Measurements from ENCODE around the gene REM2. TPM values are rescaled to one million over a fixed set of nuclear protein-coding genes. Genes with fewer than 3 reads are reported as not detected.
"Not testable (repeated sequence)": the region's sequence is repeated elsewhere in the genome, so short reads cannot be mapped to it uniquely, and the experiment has no call there.

Gene REM2
- total and polyA plus RNA-seq, 2 donors: 0.16 to 0.38 TPM

DNA sequence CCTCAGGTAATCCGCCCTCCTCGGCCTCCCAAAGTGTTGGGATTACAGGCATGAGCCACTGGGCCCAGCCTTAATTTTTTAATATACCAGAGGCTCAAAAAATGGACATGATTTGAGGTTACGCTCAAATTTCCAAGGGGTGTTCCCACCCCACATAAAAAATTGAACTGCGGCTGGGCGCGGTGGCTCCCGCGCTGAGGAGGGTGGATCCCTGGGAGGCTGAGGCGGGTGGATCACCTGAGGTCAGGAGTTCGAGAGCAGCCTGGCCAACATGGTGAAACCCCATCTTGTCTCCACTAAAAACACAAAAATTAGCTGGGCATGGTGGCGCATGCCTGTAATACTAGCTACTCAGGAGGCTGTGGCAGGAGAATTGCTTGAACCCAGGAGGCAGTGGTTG, 28.7 kb upstream of the REM2 start:
- 97% methylated on average over 11 of the region's 11 CpGs for WGBS

DNA sequence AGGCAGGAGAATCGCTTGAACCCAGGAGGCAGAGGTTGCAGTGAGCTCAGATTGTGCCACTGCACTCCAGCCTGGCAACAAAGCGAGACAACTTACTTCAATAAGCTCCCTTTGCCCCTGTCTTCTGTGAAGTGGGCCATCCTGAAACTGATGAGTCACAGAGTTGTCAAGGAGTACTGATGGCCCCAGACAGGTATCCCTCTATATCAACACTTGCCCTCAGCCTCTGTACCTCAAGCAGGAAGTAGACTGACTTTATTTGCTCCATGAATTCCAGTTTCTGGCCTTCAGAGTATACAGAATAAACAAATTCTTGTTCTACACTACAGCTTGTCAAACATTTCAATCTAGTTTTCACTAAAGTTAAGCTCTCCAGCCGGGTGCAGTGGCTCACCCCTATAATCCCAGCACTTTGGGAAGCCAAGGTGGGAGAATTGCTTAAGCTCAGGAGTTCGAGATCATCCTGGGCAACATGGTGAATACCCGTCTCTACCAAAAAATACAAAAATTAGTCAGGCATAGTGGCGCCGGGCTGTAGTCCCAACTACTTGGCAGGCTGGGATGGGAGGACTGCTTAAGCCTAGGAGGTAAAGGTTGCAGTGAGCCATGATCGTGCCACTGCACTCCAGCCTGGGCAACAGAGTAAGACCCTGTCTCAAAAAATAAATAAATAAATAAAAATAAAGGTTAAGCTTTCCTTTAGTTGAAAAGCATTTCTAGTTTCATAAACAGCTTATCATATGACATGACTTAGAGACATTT, 27.9 kb upstream of the REM2 start:
- Histone ChIP-seq H3K4me3 (ENCODE audit: low read depth, low read length) (no peak overlapping the region), H3K36me3 (ENCODE audit: insufficient read depth) (no peaks in the 10 kb centered on the region), H3K4me1 (ENCODE audit: insufficient read depth) (no peaks in the 10 kb centered on the region), H3K27ac (ENCODE audit: low read depth) (no peak overlapping the region)
- 87% methylated on average over 8 of the region's 8 CpGs for WGBS
- no peak for DNase-seq (ENCODE audit: extremely low spot score)

More for the DNA sequence above, 28.7 kb upstream of the REM2 start:
- not testable (repeated sequence) for H3K4me1 ChIP-seq (ENCODE audit: insufficient read depth); H3K36me3 ChIP-seq (ENCODE audit: insufficient read depth); DNase-seq (ENCODE audit: extremely low spot score); H3K27ac ChIP-seq (ENCODE audit: low read depth); H3K4me3 ChIP-seq (ENCODE audit: low read depth, low read length)

DNA sequence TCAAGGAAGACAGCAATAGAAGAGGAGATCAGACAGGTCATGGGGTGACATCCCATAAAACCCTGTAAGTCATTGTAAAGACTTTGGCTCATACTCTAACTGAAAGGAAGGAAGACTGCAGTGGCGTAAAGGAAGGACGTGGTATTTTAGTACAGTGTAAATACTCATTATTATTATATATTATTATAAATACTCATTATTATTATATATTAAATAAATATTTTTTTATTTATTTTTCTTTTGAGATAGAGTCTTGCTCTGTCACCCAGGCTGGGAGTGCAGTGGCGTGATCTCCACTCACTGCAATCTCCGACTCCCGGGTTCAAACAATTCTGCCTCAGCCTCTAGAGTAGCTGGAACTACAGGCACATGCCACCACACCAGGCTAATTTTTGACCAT, 26.6 kb upstream of the REM2 start:
- Histone ChIP-seq H3K27ac (ENCODE audit: low read depth) (no peak overlapping the region), H3K4me1 (ENCODE audit: insufficient read depth) (no peaks in the 10 kb centered on the region), H3K36me3 (ENCODE audit: insufficient read depth) (no peaks in the 10 kb centered on the region), H3K4me3 (ENCODE audit: low read depth, low read length) (no peak overlapping the region)
- WGBS: 95% methylated on average over 5 of the region's 5 CpGs
- DNase-seq (ENCODE audit: extremely low spot score): no peak

DNA sequence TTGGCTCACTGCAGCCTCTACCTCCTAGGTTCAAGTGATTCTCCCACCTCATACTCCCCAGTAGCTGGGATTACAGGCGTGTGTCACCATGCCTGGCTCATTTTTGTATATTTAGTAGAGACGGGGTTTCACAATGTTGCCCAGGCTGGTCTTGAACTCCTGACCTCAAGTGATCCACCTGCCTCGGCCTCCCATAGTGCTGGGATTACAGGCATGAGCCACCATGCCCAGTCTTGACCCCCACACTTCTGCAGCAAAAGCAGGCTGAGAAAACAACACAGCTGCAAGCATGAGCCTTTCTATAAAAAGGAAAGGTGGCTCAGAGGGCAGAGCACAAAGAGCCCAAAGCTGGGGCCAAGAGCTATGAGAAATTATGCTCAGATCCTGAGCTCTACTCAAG, 22.6 kb upstream of the REM2 start:
- not testable (repeated sequence) for H3K4me1 ChIP-seq (ENCODE audit: insufficient read depth); H3K27ac ChIP-seq (ENCODE audit: low read depth); H3K4me3 ChIP-seq (ENCODE audit: low read depth, low read length); H3K36me3 ChIP-seq (ENCODE audit: insufficient read depth); DNase-seq (ENCODE audit: extremely low spot score)
- 83% methylated on average over 3 of the region's 3 CpGs for WGBS

DNA sequence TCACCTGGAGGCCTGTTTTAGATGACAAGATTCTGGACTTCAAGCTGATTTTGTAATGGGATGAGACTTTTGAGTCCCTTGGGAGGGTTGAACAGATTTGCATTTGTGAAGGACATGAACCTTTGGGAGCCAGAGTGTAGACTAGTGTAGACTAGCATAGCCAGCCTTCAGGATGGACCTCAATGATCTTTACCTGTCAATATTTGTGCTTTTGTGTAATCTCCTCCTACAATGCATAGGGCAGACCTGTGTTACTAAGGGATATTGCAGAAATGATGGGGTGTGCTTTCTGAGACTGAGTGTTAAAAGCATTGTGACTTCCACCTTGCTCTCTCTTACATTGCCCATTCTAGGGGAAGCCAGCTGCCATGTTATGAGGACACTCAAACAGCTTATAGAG, 21.4 kb upstream of the REM2 start:
- DNase-seq (ENCODE audit: extremely low spot score): no peak
- Histone ChIP-seq H3K4me1 (ENCODE audit: insufficient read depth) (no peaks in the 10 kb centered on the region), H3K27ac (ENCODE audit: low read depth) (no peak overlapping the region), H3K4me3 (ENCODE audit: low read depth, low read length) (no peak overlapping the region), H3K36me3 (ENCODE audit: insufficient read depth) (no peaks in the 10 kb centered on the region)

DNA sequence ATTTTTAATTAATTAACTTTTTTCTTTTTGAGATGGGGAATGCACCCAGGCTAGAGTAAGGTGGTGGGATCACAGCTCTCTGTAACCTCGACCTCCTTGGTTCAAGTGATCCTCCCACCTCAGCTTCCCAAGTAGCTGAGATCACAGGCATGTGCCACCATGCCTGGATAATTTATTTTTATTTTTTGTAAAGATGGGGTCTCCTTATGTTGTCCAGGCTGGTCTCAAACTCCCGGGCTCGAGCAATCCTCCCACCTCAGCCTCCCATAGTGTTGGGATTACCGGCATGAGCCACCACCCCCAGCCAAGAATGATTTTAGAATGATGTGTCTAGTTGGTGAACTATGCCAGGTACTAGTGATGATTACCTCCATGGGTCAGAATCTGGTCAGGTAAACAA, 18.0 kb upstream of the REM2 start:
- Histone ChIP-seq H3K4me1 (ENCODE audit: insufficient read depth) (no peaks in the 10 kb centered on the region), H3K36me3 (ENCODE audit: insufficient read depth) (no peaks in the 10 kb centered on the region), H3K4me3 (ENCODE audit: low read depth, low read length) (no peak overlapping the region), H3K27ac (ENCODE audit: low read depth) (no peak overlapping the region)
- DNase-seq (ENCODE audit: extremely low spot score): no peak
- 93% methylated on average over 4 of the region's 4 CpGs for WGBS

DNA sequence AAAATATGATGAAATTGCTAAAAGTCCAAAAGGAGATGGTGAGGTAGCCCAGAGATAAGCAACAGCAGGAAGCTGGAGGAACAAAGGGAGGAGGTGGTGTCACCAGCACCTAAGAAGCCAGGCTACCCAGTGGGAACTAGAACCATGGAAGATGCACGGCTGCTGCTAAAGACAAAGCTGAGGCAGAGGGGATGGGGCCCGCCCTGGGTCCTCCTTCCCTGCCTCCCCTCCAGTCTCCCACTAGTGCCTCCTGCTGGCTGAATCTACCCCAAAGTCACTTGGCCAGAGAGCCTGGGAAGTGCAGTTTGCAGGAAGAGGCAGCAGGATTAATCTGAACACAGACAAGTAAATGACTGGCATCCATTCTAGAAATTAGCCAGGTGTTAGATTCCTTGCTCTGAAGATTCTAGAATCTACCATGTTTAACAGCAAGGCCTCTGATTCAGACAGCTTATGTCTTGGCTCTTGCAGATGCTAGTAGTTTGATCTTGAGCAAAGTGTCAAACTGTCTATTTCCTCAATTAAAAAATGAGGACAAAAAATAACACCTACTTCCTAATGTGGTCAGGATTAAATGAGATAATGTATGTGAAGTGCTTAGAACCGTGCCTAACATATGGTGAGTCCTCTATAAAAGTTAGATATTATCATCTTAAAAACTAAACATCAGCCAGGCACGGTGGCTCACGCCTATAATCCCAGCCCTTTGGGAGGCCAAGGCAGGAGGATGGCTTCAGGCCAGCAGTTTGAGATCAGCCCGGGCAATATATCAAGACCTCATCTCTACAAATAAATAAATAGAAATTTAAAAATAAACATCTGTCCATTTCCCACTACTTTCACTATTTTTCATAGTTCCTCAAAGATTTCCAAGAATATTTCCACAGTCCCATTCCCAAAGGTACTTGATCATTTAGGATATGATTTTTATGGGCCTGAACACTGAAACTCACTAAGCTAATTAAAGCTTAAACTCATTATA, 17.3 kb upstream of the REM2 start:
- DNase-seq (ENCODE audit: extremely low spot score): no peak
- no peak overlapping the region for H3K4me3 ChIP-seq (ENCODE audit: low read depth, low read length)
- H3K27ac ChIP-seq (ENCODE audit: low read depth): no peak overlapping the region
- no peaks in the 10 kb centered on the region for H3K4me1 ChIP-seq (ENCODE audit: insufficient read depth)
- 33% methylated on average over 6 of the region's 6 CpGs for WGBS
- no peaks in the 10 kb centered on the region for H3K36me3 ChIP-seq (ENCODE audit: insufficient read depth)

DNA sequence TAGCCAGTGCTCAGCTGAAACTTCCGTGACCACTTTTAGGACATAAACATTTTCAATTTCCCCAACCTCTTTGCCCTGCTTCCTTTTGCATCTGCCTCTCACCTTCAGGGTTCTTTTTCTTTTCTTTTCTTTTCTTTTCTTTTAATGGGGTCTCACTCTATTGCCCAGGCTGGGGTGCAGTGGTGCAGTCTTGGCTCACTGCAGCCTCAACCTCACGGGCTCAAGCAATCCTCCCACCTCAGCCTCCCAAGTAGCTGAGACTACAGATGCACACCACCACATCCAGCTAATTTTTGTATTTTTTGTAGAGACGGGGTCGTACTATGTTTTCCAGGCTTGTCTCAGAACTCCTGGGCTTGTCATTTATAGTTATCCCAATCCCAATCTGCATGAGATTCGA, 16.1 kb upstream of the REM2 start:
- no peak for DNase-seq (ENCODE audit: extremely low spot score)
- no peaks in the 10 kb centered on the region for H3K36me3 ChIP-seq (ENCODE audit: insufficient read depth)
- whole genome bisulfite sequencing: 94% methylated on average over 5 of the region's 5 CpGs
- no peak overlapping the region for H3K27ac ChIP-seq (ENCODE audit: low read depth)
- H3K4me1 ChIP-seq (ENCODE audit: insufficient read depth): no peaks in the 10 kb centered on the region
- no peak overlapping the region for H3K4me3 ChIP-seq (ENCODE audit: low read depth, low read length)

DNA sequence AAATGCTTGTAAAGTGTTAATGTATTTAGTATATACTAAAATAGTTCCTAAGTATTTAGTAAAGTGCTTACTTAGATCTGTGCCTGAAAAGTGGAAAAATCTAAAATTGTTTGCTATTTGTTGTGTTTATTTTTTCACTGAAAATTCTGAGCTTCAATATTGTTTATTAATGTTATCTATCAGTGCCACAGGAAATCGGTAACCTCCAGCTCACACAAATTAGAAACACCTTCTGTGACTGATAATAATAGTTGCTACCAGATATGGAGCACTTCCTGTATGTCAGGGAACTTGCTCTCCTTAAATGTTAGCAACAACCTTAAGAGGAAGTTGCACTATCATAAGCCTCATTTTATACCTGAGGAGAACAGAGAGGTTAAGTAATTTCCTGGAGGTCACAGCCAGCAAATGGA, 12.2 kb upstream of the REM2 start:
- WGBS: 3% methylated on average over 1 of the region's 1 CpG
- no peak for DNase-seq (ENCODE audit: extremely low spot score)
- peak overlapping the region; percentile 98 for H3K27ac ChIP-seq (ENCODE audit: low read depth)

DNA sequence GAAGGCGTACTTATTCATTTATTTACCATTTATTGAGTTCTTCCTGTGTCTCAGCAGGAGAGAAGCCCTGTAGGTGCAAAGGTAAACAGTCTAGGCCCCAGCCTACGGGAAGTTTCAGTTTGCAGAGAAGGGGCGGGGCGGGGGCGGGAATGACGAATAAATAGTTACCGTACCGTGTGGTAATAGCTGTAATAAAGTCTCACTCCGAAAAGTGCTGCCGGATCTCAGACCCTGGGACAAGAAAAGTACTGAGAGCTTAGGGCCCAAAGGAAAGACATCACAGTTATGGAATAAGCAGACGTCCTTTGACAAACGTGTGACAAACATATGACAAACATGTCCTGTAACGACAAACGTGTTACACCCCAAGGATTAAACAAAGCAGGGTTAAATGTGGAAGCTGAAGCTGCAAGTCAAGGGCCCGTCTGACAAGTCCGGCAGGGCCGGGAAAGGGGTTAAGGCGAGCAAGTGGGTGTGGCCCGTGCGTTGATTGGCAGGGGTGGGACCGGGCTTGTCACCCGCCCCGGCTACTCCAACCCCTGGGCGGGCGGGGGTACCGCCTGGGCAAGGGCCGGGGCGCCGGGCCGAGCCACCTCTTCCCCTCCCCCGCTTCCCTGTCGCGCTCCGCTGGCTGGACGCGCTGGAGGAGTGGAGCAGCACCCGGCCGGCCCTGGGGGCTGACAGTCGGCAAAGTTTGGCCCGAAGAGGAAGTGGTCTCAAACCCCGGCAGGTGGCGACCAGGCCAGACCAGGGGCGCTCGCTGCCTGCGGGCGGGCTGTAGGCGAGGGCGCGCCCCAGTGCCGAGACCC, 11.6 kb upstream of the REM2 start, which contains the start of gene LRP10:
TSS of gene LRP10 (plus strand) at position 517 of the 809 bp plus-strand sequence. CDS start 564 bp downstream, outside the sequence.
- peak; percentile 83 for DNase-seq (ENCODE audit: extremely low spot score)
- Histone ChIP-seq H3K27ac (ENCODE audit: low read depth) (peak within 1 kb of the TSS; percentile 98), H3K36me3 (ENCODE audit: insufficient read depth) (peaks cover 2% of the 10 kb centered on the region), H3K4me3 (ENCODE audit: low read depth, low read length) (peak within 1 kb of the TSS; percentile 93), H3K4me1 (ENCODE audit: insufficient read depth) (peaks cover 3% of the 10 kb centered on the region)
- WGBS: under 1% methylated on average over 50 of the region's 50 CpGs

More for the DNA sequence above, 12.2 kb upstream of the REM2 start:
- Histone ChIP-seq H3K4me1 (ENCODE audit: insufficient read depth) (peaks cover 3% of the 10 kb centered on the region), H3K4me3 (ENCODE audit: low read depth, low read length) (peak overlapping the region; percentile 93), H3K36me3 (ENCODE audit: insufficient read depth) (peaks cover 2% of the 10 kb centered on the region)

DNA sequence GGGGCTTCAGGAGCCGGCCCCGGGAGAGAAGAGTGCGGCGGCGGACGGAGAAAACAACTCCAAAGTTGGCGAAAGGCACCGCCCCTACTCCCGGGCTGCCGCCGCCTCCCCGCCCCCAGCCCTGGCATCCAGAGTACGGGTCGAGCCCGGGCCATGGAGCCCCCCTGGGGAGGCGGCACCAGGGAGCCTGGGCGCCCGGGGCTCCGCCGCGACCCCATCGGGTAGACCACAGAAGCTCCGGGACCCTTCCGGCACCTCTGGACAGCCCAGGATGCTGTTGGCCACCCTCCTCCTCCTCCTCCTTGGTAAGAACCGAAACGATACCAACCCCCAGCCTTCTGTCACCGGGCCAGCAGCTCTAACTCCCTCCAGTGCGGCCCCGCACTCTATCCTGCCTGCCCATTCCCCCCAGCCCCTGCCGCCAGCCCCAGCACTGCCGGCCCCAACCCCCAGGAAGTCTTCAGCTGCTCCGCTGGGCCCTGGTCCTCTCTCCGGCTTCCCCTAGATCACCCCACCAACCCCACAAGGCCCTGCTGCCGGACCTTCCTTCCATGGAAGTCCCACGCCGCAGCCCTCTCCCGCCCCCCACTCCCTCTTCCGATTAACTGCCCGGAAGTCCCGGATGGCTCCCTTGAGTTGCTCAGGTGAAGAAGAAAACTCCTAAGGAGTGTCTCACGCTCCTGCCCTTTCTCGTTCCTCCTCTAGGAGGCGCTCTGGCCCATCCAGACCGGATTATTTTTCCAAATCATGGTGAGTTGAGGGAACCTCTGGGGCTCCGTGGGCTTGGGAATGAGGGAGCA, 10.8 kb upstream of the REM2 start:
- Histone ChIP-seq H3K27ac (ENCODE audit: low read depth) (peak overlapping the region; percentile 98), H3K4me3 (ENCODE audit: low read depth, low read length) (peak overlapping the region; percentile 93), H3K4me1 (ENCODE audit: insufficient read depth) (peaks cover 3% of the 10 kb centered on the region), H3K36me3 (ENCODE audit: insufficient read depth) (peaks cover 2% of the 10 kb centered on the region)
- WGBS: under 1% methylated on average over 45 of the region's 45 CpGs
- no peak for DNase-seq (ENCODE audit: extremely low spot score)

DNA sequence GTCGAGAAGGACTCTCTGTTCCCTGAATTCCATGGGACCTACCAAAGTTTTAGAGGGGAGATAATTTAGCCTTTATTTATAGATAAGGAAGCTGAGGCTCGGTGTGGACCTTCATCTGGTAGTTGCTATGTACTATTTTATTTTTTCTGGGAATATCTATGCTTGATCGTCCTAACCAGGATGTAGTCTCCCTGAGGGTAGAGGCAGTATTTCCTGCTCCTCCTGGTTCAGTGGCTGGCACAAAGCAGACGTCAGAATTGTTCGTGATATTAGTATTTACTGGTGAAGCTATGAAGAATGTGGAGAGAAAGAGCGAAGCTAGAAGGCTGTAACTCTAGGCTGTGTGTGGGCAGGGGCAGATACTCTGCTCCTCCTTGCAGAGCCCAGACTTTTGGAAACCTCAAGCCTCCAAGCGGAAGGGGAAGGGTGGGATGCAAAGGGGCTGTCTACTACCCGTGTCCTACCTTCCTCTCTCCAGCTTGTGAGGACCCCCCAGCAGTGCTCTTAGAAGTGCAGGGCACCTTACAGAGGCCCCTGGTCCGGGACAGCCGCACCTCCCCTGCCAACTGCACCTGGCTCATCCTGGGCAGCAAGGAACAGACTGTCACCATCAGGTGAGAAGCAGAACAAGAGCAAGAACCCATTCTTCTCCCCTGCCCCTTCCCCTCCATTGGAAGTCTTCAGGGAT, 10.0 kb upstream of the REM2 start:
- H3K4me1 ChIP-seq (ENCODE audit: insufficient read depth): peaks cover 3% of the 10 kb centered on the region
- H3K27ac ChIP-seq (ENCODE audit: low read depth): no peak overlapping the region
- no peak for DNase-seq (ENCODE audit: extremely low spot score)
- WGBS: 41% methylated on average over 10 of the region's 10 CpGs
- H3K4me3 ChIP-seq (ENCODE audit: low read depth, low read length): peak overlapping the region; percentile 93
- H3K36me3 ChIP-seq (ENCODE audit: insufficient read depth): peaks cover 4% of the 10 kb centered on the region

Data from urinary bladder (tissue), 4 donors.